Gastrocnemius medialis (tissue), 4 donors: ENCODE measurements around the gene CAMK1G.

Experiments used
- CTCF ChIP-seq, 5 experiments: fragments of 450-650 bp in 3 of 5; fragments of 200-600 bp in 2 of 5; sonication (generic) in 2 of 5; IDR thresholded peaks in 4 of 5; conservative IDR thresholded peaks in 1 of 5; 1 replicate in 4 of 5; 2 replicates in 1 of 5; pipeline ENCODE4 v1.5.1; 2016 to 2019; ENCODE audit warnings: antibody characterized with exemption in 5 of 5, mild to moderate bottlenecking in 3 of 5, moderate library complexity in 3 of 5
- POLR2A ChIP-seq, 2 donors: fragments of 450-650 bp; IDR thresholded peaks; one replicate each; pipeline ENCODE4 v1.6.1; 2017; ENCODE audit warnings: antibody characterized with exemption in 2 of 2, mild to moderate bottlenecking in 2 of 2, moderate library complexity in 2 of 2

- TF ChIP-seq POLR2A (IDR thresholded peaks at IDR 0.05) (no peak), CTCF (IDR thresholded peaks at IDR 0.05 in 4 of 5, conservative IDR thresholded peaks at IDR 0.05 in 1 of 5) (peak; percentile 80 to 94 (median 89))
Observed at GRCh38 chr1:209576392-209577197, 6.9 kb upstream of the CAMK1G start.
